ENCODE measurements around the gene TP53BP2. TPM values are rescaled to one million over a fixed set of nuclear protein-coding genes. Genes with fewer than 3 reads are reported as not detected.

The TP53BP2 gene
- total RNA-seq, 6 experiments from 2014 or later: 13.7 to 46.4 (median 19.0) TPM

- no peak for ATAC-seq
- no peak for TF ChIP-seq CTCF (IDR thresholded peaks at IDR 0.05)
- Histone ChIP-seq H3K36me3 (peaks cover 0 to 7% (median 2%) of the 10 kb centered on the region in 4 donors), H3K4me1 (no peaks in the 10 kb centered on the region), H3K4me3 (no peak overlapping the region), H3K27ac (no peak overlapping the region), H3K9me3 (no peaks in the 10 kb centered on the region), H3K27me3 (no peaks in the 10 kb centered on the region)
- no peak for DNase-seq
- WGBS (ENCODE audit: insufficient coverage, low coverage, low lambda C conversion rate, missing lambda C conversion rate): 93% methylated on average over 7 of the region's 20 CpGs
- intact Hi-C loops (cut with DNase I): no loop called here
Observed at GRCh38 chr1:223756806-223757700, 88.7 kb downstream of the TP53BP2 start.

- H3K27ac ChIP-seq: no peak overlapping the region
- peaks cover 0 to 2% (median 0%) of the 10 kb centered on the region in 4 donors for H3K4me1 ChIP-seq
- no peak overlapping the region for H3K4me3 ChIP-seq
- TF ChIP-seq POLR2A (IDR thresholded peaks at IDR 0.05): no peak
- intact Hi-C loops (cut with DNase I): no loop called here
- ATAC-seq (no peak), DNase-seq (no peak)
- peaks cover 0 to 7% (median 2%) of the 10 kb centered on the region in 4 donors for H3K36me3 ChIP-seq
- H3K27me3 ChIP-seq: no peaks in the 10 kb centered on the region
- WGBS (ENCODE audit: insufficient coverage, low coverage, low lambda C conversion rate, missing lambda C conversion rate): 83% methylated on average over 1 of the region's 13 CpGs
- no peaks in the 10 kb centered on the region for H3K9me3 ChIP-seq
Observed at GRCh38 chr1:223755992-223756775, 89.6 kb downstream of the TP53BP2 start.

GRCh38 chr1:223755432-223755792, 90.3 kb downstream of the TP53BP2 start:
- peaks cover 0 to 7% (median 2%) of the 10 kb centered on the region in 4 donors for H3K36me3 ChIP-seq
- intact Hi-C loops (cut with DNase I): no loop called here
- no peak for DNase-seq
- H3K27ac ChIP-seq: no peak overlapping the region
- no peaks in the 10 kb centered on the region for H3K9me3 ChIP-seq
- H3K27me3 ChIP-seq: no peaks in the 10 kb centered on the region
- no peak overlapping the region for H3K4me3 ChIP-seq
- TF ChIP-seq CTCF (IDR thresholded peaks at IDR 0.05) (no peak), POLR2A (IDR thresholded peaks at IDR 0.05) (no peak)
- peaks cover 0 to 6% (median 0%) of the 10 kb centered on the region in 4 donors for H3K4me1 ChIP-seq
- WGBS (ENCODE audit: insufficient coverage, low coverage, low lambda C conversion rate, missing lambda C conversion rate): 80% methylated on average over 1 of the region's 9 CpGs
- no peak for ATAC-seq

GRCh38 chr1:223754681-223755431, 90.9 kb downstream of the TP53BP2 start:
- DNase-seq: no peak
- no peaks in the 10 kb centered on the region for H3K9me3 ChIP-seq
- no peak overlapping the region for H3K4me3 ChIP-seq
- peaks cover 0 to 6% (median 0%) of the 10 kb centered on the region in 4 donors for H3K4me1 ChIP-seq
- 97% methylated on average over 8 of the region's 17 CpGs for WGBS (ENCODE audit: insufficient coverage, low coverage, low lambda C conversion rate, missing lambda C conversion rate)
- TF ChIP-seq POLR2A (IDR thresholded peaks at IDR 0.05) (no peak), CTCF (IDR thresholded peaks at IDR 0.05) (no peak)
- H3K27me3 ChIP-seq: no peaks in the 10 kb centered on the region
- H3K27ac ChIP-seq: no peak overlapping the region
- intact Hi-C loops (cut with DNase I): no loop called here
- no peak for ATAC-seq
- peaks cover 0 to 7% (median 2%) of the 10 kb centered on the region in 4 donors for H3K36me3 ChIP-seq
